CD4-positive, alpha-beta T cell treated with Interleukin-10 for 1 hour (primary cell): ENCODE measurements around the gene USP13.
"Not testable (repeated sequence)": the region's sequence is repeated elsewhere in the genome, so short reads cannot be mapped to it uniquely, and the experiment has no call there.

ENCODE experiments used
- DNase-seq: peaks from one replicate; pipeline ENCODE4 v3.0.0-alpha.2; 2020

USP13 gene, protein sequence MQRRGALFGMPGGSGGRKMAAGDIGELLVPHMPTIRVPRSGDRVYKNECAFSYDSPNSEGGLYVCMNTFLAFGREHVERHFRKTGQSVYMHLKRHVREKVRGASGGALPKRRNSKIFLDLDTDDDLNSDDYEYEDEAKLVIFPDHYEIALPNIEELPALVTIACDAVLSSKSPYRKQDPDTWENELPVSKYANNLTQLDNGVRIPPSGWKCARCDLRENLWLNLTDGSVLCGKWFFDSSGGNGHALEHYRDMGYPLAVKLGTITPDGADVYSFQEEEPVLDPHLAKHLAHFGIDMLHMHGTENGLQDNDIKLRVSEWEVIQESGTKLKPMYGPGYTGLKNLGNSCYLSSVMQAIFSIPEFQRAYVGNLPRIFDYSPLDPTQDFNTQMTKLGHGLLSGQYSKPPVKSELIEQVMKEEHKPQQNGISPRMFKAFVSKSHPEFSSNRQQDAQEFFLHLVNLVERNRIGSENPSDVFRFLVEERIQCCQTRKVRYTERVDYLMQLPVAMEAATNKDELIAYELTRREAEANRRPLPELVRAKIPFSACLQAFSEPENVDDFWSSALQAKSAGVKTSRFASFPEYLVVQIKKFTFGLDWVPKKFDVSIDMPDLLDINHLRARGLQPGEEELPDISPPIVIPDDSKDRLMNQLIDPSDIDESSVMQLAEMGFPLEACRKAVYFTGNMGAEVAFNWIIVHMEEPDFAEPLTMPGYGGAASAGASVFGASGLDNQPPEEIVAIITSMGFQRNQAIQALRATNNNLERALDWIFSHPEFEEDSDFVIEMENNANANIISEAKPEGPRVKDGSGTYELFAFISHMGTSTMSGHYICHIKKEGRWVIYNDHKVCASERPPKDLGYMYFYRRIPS

DNA sequence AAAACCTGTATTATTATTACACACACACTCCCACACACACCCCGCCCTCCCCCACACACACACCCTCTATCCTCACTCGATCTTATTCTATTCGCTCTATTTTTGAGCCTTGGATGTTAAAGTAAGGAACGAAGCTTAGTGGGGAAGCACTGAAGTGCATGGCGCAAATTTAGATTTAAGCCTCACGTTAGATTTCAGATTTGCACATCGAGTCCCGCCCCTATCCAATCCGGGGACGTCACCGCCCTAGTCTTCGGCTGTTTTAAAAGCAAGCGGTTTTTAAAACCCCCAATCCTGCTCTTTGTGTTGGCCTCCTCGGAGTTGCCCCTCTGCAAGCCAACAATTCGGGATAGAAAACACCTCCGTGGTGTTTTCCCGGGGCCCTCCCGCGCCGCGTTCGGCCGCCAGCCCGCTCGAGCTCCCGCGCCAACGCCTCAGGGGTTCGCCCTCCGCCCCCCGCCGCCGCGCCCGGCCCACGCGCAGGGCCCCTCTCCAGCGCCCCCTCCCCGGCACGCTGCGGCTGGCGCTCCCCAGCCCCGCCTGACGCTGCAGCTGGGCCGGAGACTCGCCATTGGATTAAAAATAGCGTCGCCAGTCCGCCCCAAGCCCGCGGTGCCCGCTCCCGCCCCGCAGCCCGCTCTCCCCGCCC, at the start of gene USP13:
Gene USP13, plus strand, starts transcription at position 594 of the 649 bp plus-strand sequence. CDS start 186 bp downstream, outside the sequence.
- peak; percentile 68 for DNase-seq

DNA sequence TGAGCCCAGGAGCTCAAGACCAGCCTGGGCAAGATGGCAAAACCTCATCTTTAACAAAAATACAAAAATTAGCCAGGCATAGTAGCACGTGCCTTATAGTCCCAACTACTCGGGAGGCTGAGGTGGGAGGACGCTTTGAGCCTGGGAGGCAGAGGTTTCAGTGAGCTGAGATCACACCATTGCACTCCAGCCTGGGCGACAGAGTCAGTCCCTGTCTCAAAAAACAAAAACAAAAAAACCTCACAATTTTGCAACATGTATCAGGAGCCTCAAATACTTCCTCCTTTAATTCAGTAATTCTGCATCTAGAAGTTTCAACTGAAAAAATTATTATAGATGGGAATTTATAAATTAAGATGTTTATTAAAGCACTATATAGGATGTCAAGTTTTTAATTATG, 49.5 kb upstream of the USP13 start:
- no peak for DNase-seq

DNA sequence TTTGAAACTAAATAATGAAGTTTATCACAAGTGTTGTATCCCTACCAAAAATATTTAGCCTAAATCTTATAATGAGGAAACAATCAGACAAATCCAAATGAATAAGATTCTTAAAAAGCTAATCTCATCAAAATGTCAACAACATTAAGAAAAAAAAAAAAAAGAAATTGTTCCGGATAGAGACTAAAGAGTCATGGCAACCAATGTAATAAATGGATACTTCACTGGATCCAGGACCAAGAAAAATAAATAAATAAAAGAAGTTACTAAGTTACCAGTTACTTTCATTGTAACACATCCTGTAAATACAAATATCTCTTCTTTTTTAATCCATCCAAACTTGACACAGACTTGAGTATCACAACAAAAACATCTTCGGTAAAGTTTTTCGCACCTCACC, 49.0 kb upstream of the USP13 start:
- DNase-seq, result no peak

DNA sequence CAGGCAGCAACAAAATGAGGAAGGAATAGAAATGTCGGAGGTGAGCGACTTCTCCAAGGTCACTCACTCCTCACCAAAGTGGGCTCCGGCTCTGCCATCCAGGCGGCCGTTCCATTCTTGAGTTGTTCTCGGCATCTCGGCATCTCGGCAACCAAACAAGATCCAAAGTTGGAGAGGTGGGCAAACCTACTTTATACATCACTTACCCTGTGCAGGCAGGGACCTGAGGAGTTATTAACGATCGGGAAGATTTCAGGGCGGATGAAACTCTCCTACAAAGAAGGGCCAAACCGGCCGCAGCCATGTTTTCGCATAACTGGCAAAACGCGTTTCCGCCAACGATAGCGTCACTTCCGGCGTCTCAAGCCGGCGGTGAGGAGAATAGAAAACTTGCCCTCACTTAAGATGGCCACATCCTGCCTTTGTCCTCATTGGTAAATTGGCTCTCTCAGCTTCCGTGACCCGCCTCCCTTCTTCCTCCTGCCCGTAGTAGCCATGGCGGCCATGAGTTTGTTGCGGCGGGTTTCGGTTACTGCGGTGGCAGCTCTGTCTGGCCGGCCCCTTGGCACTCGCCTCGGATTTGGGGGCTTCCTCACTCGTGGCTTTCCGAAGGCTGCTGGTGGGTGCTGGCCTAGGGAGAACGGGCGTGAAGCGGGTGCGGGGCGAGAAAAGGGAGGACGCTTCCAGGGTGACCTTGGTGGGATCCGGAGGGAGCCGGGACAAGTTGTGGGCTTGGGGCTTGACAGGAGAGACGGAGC, 48.3 kb upstream of the USP13 start, which contains the start of the genes MRPL47 and NDUFB5:
Gene MRPL47, minus strand, starts transcription at position 318 of the 758 bp plus-strand sequence. Its CDS starts 14 bp downstream, at position 304.
Gene NDUFB5, plus strand, starts transcription at position 474 of the 758 bp plus-strand sequence. Its CDS starts 22 bp downstream, at position 496.
- DNase-seq, result peak; percentile 95

DNA sequence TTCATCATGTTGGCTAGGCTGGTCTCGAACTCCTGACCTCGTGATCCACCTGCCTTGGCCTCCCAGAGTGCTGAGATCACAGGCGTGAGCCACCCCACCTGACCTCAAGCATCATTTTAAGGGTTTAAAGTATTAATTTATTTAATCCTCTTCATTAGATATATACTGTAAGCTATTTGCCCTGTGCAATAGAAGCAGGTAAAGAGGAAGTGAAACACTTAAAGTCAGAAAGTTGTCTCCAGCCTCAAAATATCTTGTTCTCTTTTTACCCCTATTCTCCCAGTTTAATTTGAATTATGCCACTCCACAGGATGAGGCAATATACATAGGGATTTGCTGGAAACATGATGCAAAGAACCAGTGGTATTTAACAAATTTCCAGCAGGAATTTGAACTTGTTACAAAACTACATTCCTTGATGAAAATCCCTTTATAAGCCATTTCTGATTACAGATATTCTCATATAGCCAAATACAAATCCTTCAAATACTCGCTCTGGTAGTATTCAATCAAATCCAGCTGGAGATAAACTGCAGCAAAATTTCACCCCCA, 46.2 kb upstream of the USP13 start:
- DNase-seq, result no peak

DNA sequence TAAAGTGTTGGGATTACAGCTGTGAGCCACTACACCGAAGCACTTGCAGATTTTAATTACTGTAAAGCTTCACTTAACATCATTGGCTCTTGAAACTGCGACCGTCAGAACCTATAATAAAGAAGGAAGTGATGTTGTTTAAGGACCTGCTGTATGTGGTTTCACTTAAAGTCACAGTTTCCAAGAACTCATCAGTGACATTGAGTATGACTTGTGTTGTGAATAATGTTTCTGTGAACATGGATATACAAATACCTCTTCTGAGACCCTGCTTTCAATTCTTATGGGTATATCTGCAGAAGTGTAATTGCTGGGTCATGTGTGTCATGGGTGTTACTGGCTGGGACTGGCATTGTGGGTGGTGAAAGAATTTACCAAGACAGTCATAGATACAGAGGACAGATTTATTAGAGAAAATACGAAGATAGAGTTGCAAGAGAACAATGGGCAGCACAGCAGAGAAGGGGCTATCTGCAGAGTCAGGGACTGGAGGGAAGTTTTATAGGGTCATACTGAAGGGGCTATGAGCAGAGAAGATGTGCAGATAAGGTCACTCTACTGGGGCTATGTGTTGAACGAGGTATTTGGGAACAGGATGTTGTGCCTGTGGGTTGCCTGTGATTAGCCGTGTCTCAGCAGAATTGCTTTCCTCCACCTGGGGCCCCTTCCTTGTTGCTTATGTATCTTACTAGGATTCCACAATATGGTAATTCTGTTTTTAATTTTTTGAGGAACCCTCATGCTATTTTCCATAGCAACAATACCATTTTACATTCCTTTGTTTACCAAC, 43.7 kb upstream of the USP13 start:
- DNase-seq, result peak; percentile 47

DNA sequence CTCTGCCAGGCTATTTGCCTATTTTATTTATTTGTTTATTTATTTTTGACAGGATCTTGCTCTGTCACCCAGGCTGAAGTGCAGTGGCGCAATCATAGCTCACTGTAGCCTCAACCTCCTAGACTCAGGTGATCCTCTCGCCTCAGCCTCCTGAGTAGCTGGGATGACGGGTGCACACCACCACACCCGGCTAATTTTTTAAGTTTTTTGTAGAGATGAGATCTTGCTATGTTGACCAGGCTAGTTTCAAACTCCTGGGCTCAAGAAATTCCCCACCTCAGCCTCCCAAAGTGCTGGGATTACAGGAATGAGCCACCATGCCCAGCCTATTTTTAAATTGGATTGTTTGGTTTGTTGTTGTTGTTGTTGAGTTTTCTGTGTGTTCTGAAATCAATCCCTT, 42.8 kb upstream of the USP13 start:
- no peak for DNase-seq

DNA sequence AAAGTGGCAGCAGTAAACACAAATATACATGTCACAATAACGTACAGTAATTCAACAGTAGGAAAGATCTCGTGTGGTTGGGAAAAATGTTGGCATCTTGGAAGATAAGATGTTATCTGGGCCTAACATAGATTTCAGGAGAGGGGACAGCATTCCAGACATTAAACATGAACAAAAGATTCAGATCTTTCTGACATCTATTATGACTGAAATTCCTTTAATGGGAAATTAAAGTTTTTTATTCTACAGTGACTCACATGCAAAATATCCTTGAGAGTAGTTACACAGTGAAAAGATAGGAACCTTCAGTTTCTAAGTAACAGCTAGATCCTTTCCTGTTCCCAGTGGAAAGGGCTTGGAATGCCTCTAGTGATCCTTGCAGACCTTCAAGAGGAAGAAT, 39.0 kb upstream of the USP13 start:
- no peak for DNase-seq

DNA sequence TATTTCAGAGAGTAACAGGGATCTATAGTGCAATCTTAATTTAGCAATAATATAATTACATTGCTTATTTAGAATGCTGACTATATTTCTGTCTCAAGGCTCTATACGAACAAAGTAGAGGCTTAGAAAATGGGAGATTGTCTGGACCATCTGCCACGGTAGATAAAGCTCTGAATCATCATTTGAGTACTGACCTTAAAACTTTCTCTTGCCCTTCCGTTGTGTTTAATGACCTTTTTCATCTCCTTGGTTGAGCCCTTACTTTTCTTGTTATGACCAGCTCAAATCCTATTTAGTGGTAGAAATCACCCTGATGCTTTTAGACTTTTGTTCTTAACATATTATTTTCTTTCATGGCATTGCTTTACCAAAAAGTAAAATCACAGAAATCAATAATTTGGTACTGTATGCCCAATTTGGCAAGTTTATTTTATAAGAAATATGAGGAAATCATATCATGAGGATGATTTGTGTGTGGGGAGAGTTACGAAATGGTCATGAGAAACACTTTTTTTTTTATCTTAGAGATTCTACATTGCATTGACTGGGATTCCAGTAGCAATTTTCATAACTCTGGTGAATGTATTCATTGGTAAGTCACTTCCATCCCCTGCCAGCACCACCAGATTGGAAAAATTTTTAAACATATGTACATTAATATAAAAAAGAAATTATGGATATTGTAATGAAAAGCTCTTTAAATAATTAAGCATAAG, 37.2 kb upstream of the USP13 start:
- DNase-seq, result no peak

DNA sequence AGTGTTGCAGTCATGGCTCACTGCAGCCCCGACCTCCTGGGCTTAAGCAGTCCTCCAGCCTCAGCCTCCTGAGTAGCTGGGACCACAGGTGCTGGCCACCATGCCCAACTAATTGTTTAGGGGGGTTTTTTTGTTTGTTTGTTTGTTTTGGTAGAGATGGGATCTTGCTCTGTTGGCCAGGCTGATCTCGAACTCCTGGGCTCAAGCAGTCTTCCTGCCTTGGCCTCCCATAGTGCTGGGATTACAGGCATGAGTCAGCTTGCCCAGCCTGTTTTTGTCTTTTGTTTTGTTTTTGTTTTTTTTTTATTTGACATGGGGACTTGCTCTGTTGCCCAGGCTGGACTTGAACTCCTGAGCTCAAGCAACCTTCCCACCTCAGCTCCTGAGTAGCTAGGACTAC, 30.8 kb upstream of the USP13 start:
- no peak for DNase-seq

DNA sequence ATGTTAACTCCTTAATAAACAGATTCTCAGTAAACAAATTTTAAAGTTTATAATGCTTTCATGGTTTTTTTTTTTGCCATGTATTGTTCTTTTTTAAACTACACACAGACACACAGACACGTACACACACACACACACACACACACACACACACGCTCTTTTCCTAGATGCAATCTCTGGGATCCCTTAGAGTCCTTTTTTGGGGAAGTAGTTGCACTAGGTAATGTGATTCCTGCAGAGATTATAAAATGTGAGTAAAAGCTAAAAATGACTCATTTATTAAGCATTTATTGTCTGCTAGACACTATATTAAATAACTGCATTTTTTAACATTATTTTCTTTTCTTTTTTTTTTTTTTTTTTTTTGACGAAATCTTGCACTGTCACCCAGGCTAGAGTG, 28.4 kb upstream of the USP13 start:
- DNase-seq, result no peak

DNA sequence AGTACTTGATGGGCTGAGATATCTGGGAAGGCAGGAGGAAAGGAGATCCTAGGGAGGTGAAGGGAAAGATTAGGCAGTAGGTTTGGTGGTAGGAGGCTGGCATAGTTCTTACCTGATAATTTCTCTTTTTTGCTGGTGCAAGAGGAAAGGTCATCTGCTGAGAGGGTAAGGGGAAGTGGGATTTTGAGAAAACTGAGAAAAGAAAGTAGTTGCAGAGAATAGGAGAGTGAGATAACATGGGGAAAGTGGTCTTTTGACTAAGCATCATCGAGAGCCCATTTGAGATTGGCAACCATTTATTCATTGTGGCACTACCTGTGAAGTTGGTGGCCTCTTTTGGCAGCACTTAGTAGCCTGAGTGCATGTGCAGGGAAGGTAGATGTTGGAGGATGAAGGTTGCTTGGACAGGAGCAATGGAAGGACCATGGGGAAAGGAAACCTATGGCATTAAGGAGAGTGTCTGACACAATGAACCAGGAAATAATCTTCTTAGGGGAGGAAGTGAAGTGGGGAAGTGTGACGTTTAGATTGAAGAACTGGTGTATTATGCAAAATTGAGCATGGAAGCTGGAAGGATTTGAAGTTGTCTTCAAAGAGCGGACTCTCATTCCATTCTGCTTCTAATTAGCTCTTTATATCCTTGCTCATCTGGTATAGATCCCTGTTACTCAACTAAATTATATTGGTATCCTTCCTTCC, 21.9 kb upstream of the USP13 start:
- DNase-seq, result no peak

DNA sequence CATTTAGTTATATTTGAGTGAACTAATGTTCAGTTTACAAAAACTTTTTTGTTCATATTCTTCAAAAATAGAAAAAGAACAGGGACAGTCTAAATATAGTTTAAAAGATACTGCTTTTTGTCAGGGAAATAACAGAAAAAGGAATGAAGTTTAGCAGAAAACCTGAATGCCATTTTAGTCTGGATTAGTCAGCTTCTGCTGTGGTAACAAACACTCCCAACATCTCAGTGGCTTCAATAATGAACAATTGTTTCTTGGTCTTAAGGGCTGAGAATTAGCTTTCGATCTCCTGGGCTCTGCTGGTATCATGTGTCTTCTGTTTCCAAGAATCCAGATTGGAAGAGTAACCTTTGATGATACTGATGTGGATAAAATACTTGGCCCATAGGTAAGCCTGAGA, 12.4 kb upstream of the USP13 start:
- no peak for DNase-seq

DNA sequence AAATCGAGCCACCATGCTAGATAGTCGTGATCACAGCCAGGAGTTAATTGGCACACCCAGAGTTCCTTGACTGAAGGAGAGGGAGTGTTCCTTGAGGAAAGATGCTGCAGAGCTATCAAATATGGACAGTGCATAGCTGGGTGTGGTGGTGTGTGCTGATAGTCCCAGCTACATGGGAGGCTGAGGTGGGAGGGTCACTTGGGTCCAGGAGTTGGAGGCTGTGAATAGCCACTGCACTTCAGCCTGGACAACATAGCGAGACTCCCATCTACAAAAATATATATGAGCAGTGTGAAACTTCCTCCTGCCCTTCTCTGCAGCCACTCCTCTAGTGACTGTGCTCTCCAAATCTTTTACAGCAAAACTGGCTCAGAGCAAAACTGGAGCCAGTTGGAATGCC, 10.0 kb upstream of the USP13 start:
- DNase-seq, result no peak

DNA sequence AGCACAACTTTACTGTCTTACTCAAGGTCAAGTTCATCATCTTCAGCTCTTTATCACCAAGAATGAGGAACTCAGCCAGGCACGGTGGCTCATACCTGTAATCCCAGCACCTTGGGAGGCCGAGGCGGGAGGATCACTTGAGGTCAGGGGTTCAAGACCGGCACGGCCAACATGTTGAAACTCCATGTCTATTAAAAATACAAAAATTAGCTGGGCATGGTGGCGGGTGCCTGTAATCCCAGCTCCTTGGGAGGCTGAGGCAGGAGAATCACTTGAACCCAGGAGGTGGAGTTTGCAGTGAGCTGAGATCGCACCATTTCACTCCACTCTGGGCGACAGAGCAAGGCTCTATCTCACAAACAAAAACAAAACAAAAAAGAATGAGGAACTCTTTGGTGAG, 9.0 kb upstream of the USP13 start:
- DNase-seq, result not testable (repeated sequence)

DNA sequence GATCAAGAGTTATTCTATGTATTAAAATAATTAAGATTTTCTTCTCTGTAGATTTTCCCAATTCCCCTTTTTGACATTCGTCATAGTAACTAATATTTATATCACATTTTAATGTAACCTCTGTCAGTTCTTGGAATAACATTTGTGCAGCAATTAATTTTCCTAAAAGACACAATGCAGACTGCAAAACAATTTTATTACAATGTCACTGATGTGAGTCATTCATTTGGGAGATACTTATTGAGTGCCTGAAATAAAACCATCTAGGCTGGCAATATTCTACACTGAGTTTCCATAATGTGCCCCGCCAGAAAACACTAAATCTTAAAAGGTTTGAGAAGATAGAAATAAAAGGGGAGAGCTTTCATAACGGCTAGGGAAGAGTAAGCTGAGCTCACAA, 6.7 kb upstream of the USP13 start:
- no peak for DNase-seq

DNA sequence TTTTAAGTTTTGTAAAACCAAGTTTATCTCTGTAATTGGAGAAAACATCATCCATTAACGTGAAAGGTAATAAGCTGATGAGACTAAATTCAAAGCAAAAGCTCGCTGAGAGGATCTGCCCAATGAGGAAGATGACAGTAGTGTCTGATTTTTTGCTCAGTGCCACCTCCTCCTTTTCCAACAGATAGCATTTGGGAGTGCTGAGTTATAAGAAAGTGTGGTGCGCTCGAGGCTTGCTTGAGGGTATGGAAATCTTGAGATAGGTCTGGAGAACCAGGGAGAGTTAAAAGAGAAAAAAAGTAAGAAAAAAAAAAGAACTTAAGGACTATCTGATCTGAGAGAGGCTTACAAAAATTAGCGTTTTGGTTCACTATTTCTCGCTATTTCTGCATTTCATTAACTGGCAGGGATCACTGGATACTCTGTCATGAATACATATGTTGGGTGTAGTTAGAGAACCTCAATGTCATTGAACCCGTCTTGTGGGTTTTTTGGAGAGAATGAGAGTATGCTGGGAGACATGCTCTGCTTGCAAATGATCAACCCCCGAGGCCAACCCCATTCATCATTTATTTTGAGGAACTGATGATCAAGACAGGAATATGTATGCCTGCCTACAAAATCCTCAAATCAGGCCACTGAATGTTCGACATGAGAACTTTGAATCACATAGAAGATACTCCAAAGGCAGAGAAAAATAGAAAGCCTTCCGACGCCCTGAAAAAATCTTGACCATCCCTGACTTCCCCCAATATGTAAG, 973 bp upstream of the USP13 start:
- no peak for DNase-seq

DNA sequence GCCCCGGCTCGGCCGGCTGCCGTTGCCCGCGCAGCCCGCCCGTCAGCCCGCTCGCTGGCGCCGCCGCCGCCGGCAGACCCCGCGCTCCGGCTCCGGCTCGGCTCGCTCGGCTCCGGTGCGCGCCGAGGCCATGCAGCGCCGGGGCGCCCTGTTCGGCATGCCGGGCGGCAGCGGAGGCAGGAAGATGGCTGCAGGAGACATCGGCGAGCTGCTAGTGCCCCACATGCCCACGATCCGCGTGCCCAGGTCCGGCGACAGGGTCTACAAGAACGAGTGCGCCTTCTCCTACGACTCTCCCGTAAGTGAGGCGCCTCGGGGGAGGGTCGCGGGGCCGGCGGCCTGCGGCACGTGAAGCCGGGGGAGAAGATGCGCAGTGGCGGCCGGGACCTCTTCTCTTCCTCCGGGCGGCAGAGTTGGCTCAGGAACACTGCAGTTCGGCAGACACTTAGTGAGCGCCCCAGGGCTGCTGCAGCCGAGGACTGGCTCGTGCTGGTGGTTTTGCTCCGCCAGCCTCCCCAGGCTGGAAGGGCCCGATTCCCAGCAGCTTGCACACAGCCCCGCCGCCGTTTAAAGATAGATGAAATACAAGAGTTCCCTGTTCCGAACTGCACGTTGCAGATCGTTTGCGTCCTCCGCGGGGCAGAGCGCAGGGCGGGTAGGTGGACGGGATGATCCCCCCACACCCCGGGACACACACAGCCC, 407 bp downstream of the USP13 start:
- DNase-seq, result peak; percentile 60

DNA sequence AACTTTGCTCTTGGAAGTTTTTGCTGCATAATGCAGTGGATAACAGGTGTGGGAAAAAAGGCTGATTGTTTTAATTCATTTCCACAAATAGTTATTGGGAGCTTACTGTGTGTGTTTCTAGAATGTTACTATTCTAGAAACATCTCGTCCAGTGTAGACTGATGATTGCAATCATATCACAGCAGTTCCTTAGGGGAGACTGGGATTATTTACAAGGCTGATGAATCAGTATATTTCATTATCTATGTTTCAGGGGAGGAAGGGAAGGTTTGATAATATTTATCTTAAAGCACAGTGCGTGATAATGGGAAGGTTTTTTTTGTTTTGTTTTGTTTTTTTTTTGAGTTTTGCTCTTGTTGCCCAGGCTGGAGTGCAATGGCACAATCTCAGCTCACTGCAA, 2.4 kb downstream of the USP13 start:
- no peak for DNase-seq
